Measurements from ENCODE around the gene PWP1. TPM values are rescaled to one million over a fixed set of nuclear protein-coding genes. Genes with fewer than 3 reads are reported as not detected.

Gene PWP1
- total RNA-seq, 1 donor from 2014 or later: 37.9 TPM

GRCh38 chr12:107667464-107667863 lies 18.1 kb upstream of the PWP1 start:
- peaks cover 49% of the 10 kb centered on the region for H3K27me3 Mint-ChIP-seq (ENCODE audit: low read depth)
- H3K4me3 Mint-ChIP-seq: no peak overlapping the region
- no peak overlapping the region for H3K27ac Mint-ChIP-seq (ENCODE audit: unreplicated experiment)
- no peak for TF ChIP-seq CTCF (conservative IDR thresholded peaks at IDR 0.05)
- H3K36me3 Mint-ChIP-seq (ENCODE audit: low read depth): no peaks in the 10 kb centered on the region
- DNase-seq (ENCODE audit: low read depth, low spot score): no peak
- H3K9me3 Mint-ChIP-seq: no peaks in the 10 kb centered on the region
- H3K4me1 Mint-ChIP-seq: no peaks in the 10 kb centered on the region

GRCh38 chr12:107668320-107669098 lies 17.1 kb upstream of the PWP1 start:
- no peaks in the 10 kb centered on the region for H3K36me3 Mint-ChIP-seq (ENCODE audit: low read depth)
- H3K4me3 Mint-ChIP-seq: no peak overlapping the region
- no peaks in the 10 kb centered on the region for H3K4me1 Mint-ChIP-seq
- H3K9me3 Mint-ChIP-seq: no peaks in the 10 kb centered on the region
- H3K27ac Mint-ChIP-seq (ENCODE audit: unreplicated experiment): no peak overlapping the region
- no peak for TF ChIP-seq CTCF (conservative IDR thresholded peaks at IDR 0.05)
- DNase-seq (ENCODE audit: low read depth, low spot score): no peak
- peaks cover 56% of the 10 kb centered on the region for H3K27me3 Mint-ChIP-seq (ENCODE audit: low read depth)

GRCh38 chr12:107669946-107670345 lies 15.7 kb upstream of the PWP1 start:
- no peaks in the 10 kb centered on the region for H3K4me1 Mint-ChIP-seq
- H3K4me3 Mint-ChIP-seq: no peak overlapping the region
- H3K27me3 Mint-ChIP-seq (ENCODE audit: low read depth): peaks cover 60% of the 10 kb centered on the region
- no peak for TF ChIP-seq CTCF (conservative IDR thresholded peaks at IDR 0.05)
- no peaks in the 10 kb centered on the region for H3K9me3 Mint-ChIP-seq
- H3K36me3 Mint-ChIP-seq (ENCODE audit: low read depth): no peaks in the 10 kb centered on the region
- no peak for DNase-seq (ENCODE audit: low read depth, low spot score)
- no peak overlapping the region for H3K27ac Mint-ChIP-seq (ENCODE audit: unreplicated experiment)

- H3K4me3 Mint-ChIP-seq: no peak overlapping the region
- peak; percentile 19 for DNase-seq (ENCODE audit: low read depth, low spot score)
These were observed 14.5 kb upstream of the PWP1 start for GRCh38 chr12:107670999-107671643.

GRCh38 chr12:107677671-107678070 lies 7.9 kb upstream of the PWP1 start:
- no peak for DNase-seq (ENCODE audit: low read depth, low spot score)
- no peaks in the 10 kb centered on the region for H3K9me3 Mint-ChIP-seq
- H3K4me3 Mint-ChIP-seq: no peak overlapping the region
- no peaks in the 10 kb centered on the region for H3K4me1 Mint-ChIP-seq
- H3K27ac Mint-ChIP-seq (ENCODE audit: unreplicated experiment): no peak overlapping the region
- H3K36me3 Mint-ChIP-seq (ENCODE audit: low read depth): no peaks in the 10 kb centered on the region
- H3K27me3 Mint-ChIP-seq (ENCODE audit: low read depth): peaks cover 54% of the 10 kb centered on the region
- TF ChIP-seq CTCF (conservative IDR thresholded peaks at IDR 0.05): no peak

More at GRCh38 chr12:107670999-107671643, 14.5 kb upstream of the PWP1 start:
- Mint-ChIP-seq H3K36me3 (ENCODE audit: low read depth) (no peaks in the 10 kb centered on the region), H3K4me1 (no peaks in the 10 kb centered on the region), H3K27ac (ENCODE audit: unreplicated experiment) (no peak overlapping the region), H3K27me3 (ENCODE audit: low read depth) (peaks cover 53% of the 10 kb centered on the region), H3K9me3 (no peaks in the 10 kb centered on the region)
- TF ChIP-seq CTCF (conservative IDR thresholded peaks at IDR 0.05): peak; percentile 63

Measured in neural crest cell (in vitro differentiated cells).